Measurements from ENCODE around the gene CACNA1I. TPM values are rescaled to one million over a fixed set of nuclear protein-coding genes. Genes with fewer than 3 reads are reported as not detected.

The CACNA1I gene
- total RNA-seq, 2 experiments from 2014 or later, result 29.2 to 30.1 TPM

DNA sequence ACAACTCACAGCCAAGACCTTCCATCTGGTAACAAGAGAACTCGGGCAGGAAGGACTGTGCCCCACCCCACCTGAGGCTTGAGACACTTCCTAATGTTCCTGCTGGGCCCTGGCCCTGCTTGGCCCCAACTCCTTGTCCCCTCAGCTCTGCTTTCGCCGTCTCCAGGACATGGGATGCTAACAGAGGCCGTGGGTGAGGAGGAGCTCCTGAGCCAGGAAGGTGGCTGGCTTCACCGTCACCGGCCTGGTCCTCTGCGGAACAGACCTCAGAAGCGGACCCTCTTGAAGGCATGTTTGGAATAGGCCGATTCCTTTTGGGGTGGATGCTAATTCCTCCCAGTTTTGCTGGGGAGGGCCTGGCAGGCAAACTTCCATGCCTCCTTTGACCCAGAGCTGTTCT is 154.3 kb downstream of the CACNA1I start:
- Mint-ChIP-seq H3K4me3 (no peak overlapping the region), H3K36me3 (ENCODE audit: low read depth) (no peaks in the 10 kb centered on the region), H3K27me3 (no peaks in the 10 kb centered on the region), H3K27ac (no peak overlapping the region), H3K9me3 (no peaks in the 10 kb centered on the region), H3K4me1 (ENCODE audit: low read depth) (no peaks in the 10 kb centered on the region)
- Histone ChIP-seq H3K27ac (ENCODE audit: low read depth in 1 of 2, low read length in 2 of 2) (no peak overlapping the region), H3K27me3 (ENCODE audit: control insufficient read depth in 1 of 2, insufficient read depth in 2 of 2, low read length in 2 of 2) (no peaks in the 10 kb centered on the region), H3K4me1 (ENCODE audit: insufficient read depth, low read length) (no peaks in the 10 kb centered on the region), H3K4me3 (ENCODE audit: low read length) (no peak overlapping the region), H3K9me3 (ENCODE audit: control insufficient read depth in 1 of 2, insufficient read depth in 1 of 2, low read length in 2 of 2) (no peaks in the 10 kb centered on the region), H3K36me3 (ENCODE audit: insufficient read depth, low read length) (no peaks in the 10 kb centered on the region)
- POLR2A ChIA-PET, result no interaction called here
- TF ChIP-seq, protein P1, sequence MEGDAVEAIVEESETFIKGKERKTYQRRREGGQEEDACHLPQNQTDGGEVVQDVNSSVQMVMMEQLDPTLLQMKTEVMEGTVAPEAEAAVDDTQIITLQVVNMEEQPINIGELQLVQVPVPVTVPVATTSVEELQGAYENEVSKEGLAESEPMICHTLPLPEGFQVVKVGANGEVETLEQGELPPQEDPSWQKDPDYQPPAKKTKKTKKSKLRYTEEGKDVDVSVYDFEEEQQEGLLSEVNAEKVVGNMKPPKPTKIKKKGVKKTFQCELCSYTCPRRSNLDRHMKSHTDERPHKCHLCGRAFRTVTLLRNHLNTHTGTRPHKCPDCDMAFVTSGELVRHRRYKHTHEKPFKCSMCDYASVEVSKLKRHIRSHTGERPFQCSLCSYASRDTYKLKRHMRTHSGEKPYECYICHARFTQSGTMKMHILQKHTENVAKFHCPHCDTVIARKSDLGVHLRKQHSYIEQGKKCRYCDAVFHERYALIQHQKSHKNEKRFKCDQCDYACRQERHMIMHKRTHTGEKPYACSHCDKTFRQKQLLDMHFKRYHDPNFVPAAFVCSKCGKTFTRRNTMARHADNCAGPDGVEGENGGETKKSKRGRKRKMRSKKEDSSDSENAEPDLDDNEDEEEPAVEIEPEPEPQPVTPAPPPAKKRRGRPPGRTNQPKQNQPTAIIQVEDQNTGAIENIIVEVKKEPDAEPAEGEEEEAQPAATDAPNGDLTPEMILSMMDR (IDR thresholded peaks at IDR 0.05), result no peak
- ATAC-seq (ENCODE audit: poor library complexity), result no peak
- intact Hi-C loops (cut with DNase I, micrococcal nuclease), result no loop called here
- peak in 1 of 14 experiments; percentile 14 for DNase-seq
- CTCF ChIA-PET, result no interaction called here

DNA sequence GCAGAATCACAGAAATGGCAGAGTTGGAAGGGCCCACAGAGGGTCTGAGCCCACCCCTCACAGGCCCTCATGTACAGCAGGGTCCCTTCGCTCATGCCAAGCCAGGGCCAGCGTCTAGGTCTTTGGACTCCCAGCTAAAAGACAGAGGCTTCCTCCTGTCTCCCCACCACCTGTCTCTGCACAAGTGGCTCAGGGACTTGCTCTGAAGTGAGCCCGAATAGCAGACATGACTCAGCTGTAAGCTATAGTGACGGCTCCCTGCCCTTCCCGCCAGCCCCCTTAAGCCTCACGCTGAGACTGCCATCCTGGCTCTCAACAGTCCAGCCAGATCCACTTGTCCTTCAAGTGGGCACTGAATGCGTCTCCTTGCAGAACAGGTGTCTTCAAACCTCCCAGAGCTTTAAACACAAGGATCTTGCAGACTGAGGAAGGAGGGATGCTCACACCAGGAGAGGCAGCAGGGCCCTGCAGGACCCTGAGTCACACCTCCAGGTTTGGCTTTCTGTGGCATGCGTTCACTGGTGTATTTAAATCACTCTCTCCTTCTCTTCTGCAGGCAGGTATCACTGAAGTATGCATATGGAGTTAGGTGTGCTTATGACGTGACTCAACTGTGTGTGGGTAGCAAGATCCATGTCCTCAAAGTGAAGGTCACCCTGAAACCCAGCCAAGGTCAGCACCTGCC is 154.9 kb downstream of the CACNA1I start:
- Histone ChIP-seq H3K27me3 (ENCODE audit: control insufficient read depth in 1 of 2, insufficient read depth in 2 of 2, low read length in 2 of 2) (no peaks in the 10 kb centered on the region), H3K4me1 (ENCODE audit: insufficient read depth, low read length) (no peaks in the 10 kb centered on the region), H3K36me3 (ENCODE audit: insufficient read depth, low read length) (no peaks in the 10 kb centered on the region), H3K9me3 (ENCODE audit: control insufficient read depth in 1 of 2, insufficient read depth in 1 of 2, low read length in 2 of 2) (no peaks in the 10 kb centered on the region), H3K4me3 (ENCODE audit: low read length) (no peak overlapping the region), H3K27ac (ENCODE audit: low read depth in 1 of 2, low read length in 2 of 2) (no peak overlapping the region)
- no peaks in the 10 kb centered on the region for H3K27me3 Mint-ChIP-seq
- no peak overlapping the region for H3K4me3 Mint-ChIP-seq
- DNase-seq (peak in 1 of 14 experiments; percentile 16), ATAC-seq (ENCODE audit: poor library complexity) (no peak)
- CTCF ChIA-PET, result no interaction called here
- no peak overlapping the region for H3K27ac Mint-ChIP-seq
- TF ChIP-seq, protein P1 (IDR thresholded peaks at IDR 0.05), result no peak
- H3K4me1 Mint-ChIP-seq (ENCODE audit: low read depth), result no peaks in the 10 kb centered on the region
- no peaks in the 10 kb centered on the region for H3K9me3 Mint-ChIP-seq
- POLR2A ChIA-PET, result no interaction called here
- intact Hi-C loops (cut with DNase I, micrococcal nuclease), result no loop called here
- H3K36me3 Mint-ChIP-seq (ENCODE audit: low read depth), result no peaks in the 10 kb centered on the region

DNA sequence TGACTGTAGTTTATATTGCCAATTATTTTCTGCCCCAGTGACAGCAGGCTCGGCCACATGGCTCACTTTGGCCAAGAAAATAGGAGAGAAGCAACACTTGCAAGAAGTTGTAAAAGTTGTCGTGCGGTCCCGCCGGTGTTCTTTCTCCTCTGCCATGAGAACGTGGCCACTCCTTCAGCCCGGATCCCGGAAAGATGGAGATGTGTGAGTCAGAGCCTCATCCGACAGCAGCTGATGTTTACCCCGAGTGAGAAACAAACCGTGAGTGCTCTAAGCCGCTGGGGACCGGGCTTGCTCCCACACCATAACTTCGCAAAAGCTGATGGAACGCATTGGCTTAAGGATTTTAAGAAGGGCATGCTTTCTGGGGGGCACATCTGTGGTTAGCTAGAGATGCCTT is 157.0 kb downstream of the CACNA1I start:
- intact Hi-C loops (cut with DNase I, micrococcal nuclease), result no loop called here
- Histone ChIP-seq H3K27me3 (ENCODE audit: control insufficient read depth in 1 of 2, insufficient read depth in 2 of 2, low read length in 2 of 2) (no peaks in the 10 kb centered on the region), H3K27ac (ENCODE audit: low read depth in 1 of 2, low read length in 2 of 2) (no peak overlapping the region), H3K4me3 (ENCODE audit: low read length) (no peak overlapping the region), H3K9me3 (ENCODE audit: control insufficient read depth in 1 of 2, insufficient read depth in 1 of 2, low read length in 2 of 2) (no peaks in the 10 kb centered on the region), H3K4me1 (ENCODE audit: insufficient read depth, low read length) (no peaks in the 10 kb centered on the region), H3K36me3 (ENCODE audit: insufficient read depth, low read length) (no peaks in the 10 kb centered on the region)
- no peak overlapping the region for H3K4me3 Mint-ChIP-seq
- CTCF ChIA-PET, result no interaction called here
- H3K27ac Mint-ChIP-seq, result no peak overlapping the region
- no peaks in the 10 kb centered on the region for H3K4me1 Mint-ChIP-seq (ENCODE audit: low read depth)
- no peak for ATAC-seq (ENCODE audit: poor library complexity)
- H3K27me3 Mint-ChIP-seq, result no peaks in the 10 kb centered on the region
- H3K9me3 Mint-ChIP-seq, result no peaks in the 10 kb centered on the region
- DNase-seq, result no peak
- TF ChIP-seq, protein P1 (IDR thresholded peaks at IDR 0.05), result no peak
- H3K36me3 Mint-ChIP-seq (ENCODE audit: low read depth), result no peaks in the 10 kb centered on the region
- POLR2A ChIA-PET, result no interaction called here
